ENCODE results near the gene ARHGAP21. TPM values are rescaled to one million over a fixed set of nuclear protein-coding genes. Genes with fewer than 3 reads are reported as not detected.

ARHGAP21 gene
- total RNA-seq, 2 donors from 2014 or later = 38.9 to 44.2 TPM

- no peak for DNase-seq
- intact Hi-C loops (cut with DNase I) = no loop called here
- Histone ChIP-seq H3K4me3 (no peak overlapping the region), H3K36me3 (replicated peaks in 1 of 2; ENCODE audit: insufficient read depth in 1 of 2, low read depth in 2 of 2) (no peaks in the 10 kb centered on the region), H3K27ac (peak overlapping the region in 3 of 4 donors; percentile 0 to 49 (median 39)), H3K4me1 (peaks cover 64% of the 10 kb centered on the region), H3K9me3 (no peaks in the 10 kb centered on the region), H3K27me3 (no peaks in the 10 kb centered on the region)
- TF ChIP-seq CTCF (IDR thresholded peaks at IDR 0.05) (no peak), POLR2A (IDR thresholded peaks at IDR 0.05) (no peak)
- ATAC-seq = no peak
- WGBS, 2 donors = 41 to 57% methylated on average over 1 of the region's 1 CpG
Observed at GRCh38 chr10:24713086-24713485, 10.6 kb downstream of the ARHGAP21 start.

- 37 to 51% methylated on average over 2 of the region's 2 CpGs for WGBS, 2 donors
- ATAC-seq (no peak), DNase-seq (no peak)
- no peaks in the 10 kb centered on the region for H3K36me3 ChIP-seq (replicated peaks in 1 of 2; ENCODE audit: insufficient read depth in 1 of 2, low read depth in 2 of 2)
- no peak overlapping the region for H3K27ac ChIP-seq
- intact Hi-C loops (cut with DNase I) = no loop called here
- TF ChIP-seq CTCF (IDR thresholded peaks at IDR 0.05) = no peak
- no peak for TF ChIP-seq POLR2A (IDR thresholded peaks at IDR 0.05)
- no peak overlapping the region for H3K4me3 ChIP-seq
- H3K9me3 ChIP-seq = no peaks in the 10 kb centered on the region
- H3K4me1 ChIP-seq = peaks cover 62% of the 10 kb centered on the region
- no peaks in the 10 kb centered on the region for H3K27me3 ChIP-seq
Observed at GRCh38 chr10:24711465-24711864, 12.2 kb downstream of the ARHGAP21 start.

- Histone ChIP-seq H3K4me3 (no peak overlapping the region), H3K9me3 (no peaks in the 10 kb centered on the region), H3K27me3 (no peaks in the 10 kb centered on the region), H3K36me3 (replicated peaks in 1 of 2; ENCODE audit: insufficient read depth in 1 of 2, low read depth in 2 of 2) (no peaks in the 10 kb centered on the region), H3K4me1 (peaks cover 54% of the 10 kb centered on the region), H3K27ac (peak overlapping the region in 1 of 4 donors; percentile 24)
- TF ChIP-seq CTCF (IDR thresholded peaks at IDR 0.05) (no peak), POLR2A (IDR thresholded peaks at IDR 0.05) (no peak)
- WGBS, 2 donors = 25 to 31% methylated on average over 3 of the region's 3 CpGs
- peak; percentile 43 for ATAC-seq
- DNase-seq = peak in 1 of 4 donors; percentile 30
- intact Hi-C loops (cut with DNase I) = no loop called here
Observed at GRCh38 chr10:24708081-24708480, 15.6 kb downstream of the ARHGAP21 start.

- peak overlapping the region in 1 of 4 donors; percentile 24 for H3K27ac ChIP-seq
- 73 to 80% methylated on average over 3 of the region's 3 CpGs for WGBS, 2 donors
- no peak for ATAC-seq
- peaks cover 48% of the 10 kb centered on the region for H3K4me1 ChIP-seq
- no peak for DNase-seq
- H3K27me3 ChIP-seq = no peaks in the 10 kb centered on the region
- TF ChIP-seq POLR2A (IDR thresholded peaks at IDR 0.05) = no peak
- no peak for TF ChIP-seq CTCF (IDR thresholded peaks at IDR 0.05)
- H3K36me3 ChIP-seq (replicated peaks in 1 of 2; ENCODE audit: insufficient read depth in 1 of 2, low read depth in 2 of 2) = no peaks in the 10 kb centered on the region
- H3K9me3 ChIP-seq = no peaks in the 10 kb centered on the region
- intact Hi-C loops (cut with DNase I) = no loop called here
- no peak overlapping the region for H3K4me3 ChIP-seq
Observed at GRCh38 chr10:24707445-24707844, 16.2 kb downstream of the ARHGAP21 start.

GRCh38 chr10:24706479-24707118, 17.1 kb downstream of the ARHGAP21 start:
- no peak for TF ChIP-seq CTCF (IDR thresholded peaks at IDR 0.05)
- TF ChIP-seq POLR2A (IDR thresholded peaks at IDR 0.05) = no peak
- peaks cover 39% of the 10 kb centered on the region for H3K4me1 ChIP-seq
- no peak overlapping the region for H3K27ac ChIP-seq
- peak in 3 of 4 donors; percentile 24 to 56 (median 31) for DNase-seq
- no peaks in the 10 kb centered on the region for H3K27me3 ChIP-seq
- peak; percentile 45 for ATAC-seq
- no peaks in the 10 kb centered on the region for H3K9me3 ChIP-seq
- H3K36me3 ChIP-seq (replicated peaks in 1 of 2; ENCODE audit: insufficient read depth in 1 of 2, low read depth in 2 of 2) = no peaks in the 10 kb centered on the region
- no peak overlapping the region for H3K4me3 ChIP-seq
- 41 to 43% methylated on average over 7 of the region's 7 CpGs for WGBS, 2 donors
- intact Hi-C loops (cut with DNase I) = no loop called here
